Progenitor cell of endocrine pancreas (in vitro differentiated cells): ENCODE results near the gene FAM222B. TPM values are rescaled to one million over a fixed set of nuclear protein-coding genes. Genes with fewer than 3 reads are reported as not detected.
A peak's percentile ranks its signal among the peaks of the same experiment; 100 is the strongest.

Experiments
- DNase-seq: peaks from one replicate; pipeline ENCODE4 v3.0.0; 2021; ENCODE audit warnings: low spot score; ENCODE audit not compliant: unreplicated experiment
- H3K27ac Mint-ChIP-seq: 2 replicates; pipeline ENCODE4 v1.8.0; 2021; ENCODE audit warnings: mild to moderate bottlenecking, moderate library complexity, mixed read lengths
- H3K27me3 Mint-ChIP-seq: 2 replicates; pipeline ENCODE4 v1.8.0; 2021; ENCODE audit warnings: mixed read lengths
- H3K36me3 Mint-ChIP-seq: 2 replicates; pipeline ENCODE4 v1.8.0; 2022; ENCODE audit warnings: mixed read lengths; ENCODE audit not compliant: insufficient read depth
- H3K4me1 Mint-ChIP-seq: 2 replicates; pipeline ENCODE4 v1.8.0; 2021; ENCODE audit warnings: low read depth, mixed read lengths
- H3K4me3 Mint-ChIP-seq: 2 replicates; pipeline ENCODE4 v1.8.0; 2021; ENCODE audit warnings: low read depth, mild to moderate bottlenecking, moderate library complexity, mixed read lengths
- H3K9me3 Mint-ChIP-seq: 2 replicates; pipeline ENCODE4 v1.8.0; 2021; ENCODE audit warnings: low read depth, mixed read lengths
- CTCF ChIP-seq: fragments of 200-600 bp; sonication (generic); IDR thresholded peaks from one replicate; pipeline ENCODE4 v1.5.0; 2021; ENCODE audit warnings: antibody characterized with exemption, mild to moderate bottlenecking; ENCODE audit not compliant: unreplicated experiment
- total RNA-seq: library from RNA; stranded (reverse); gene quantifications from 2 replicates; pipeline ENCODE4 v1.2.1, GENCODE V29; 2021

FAM222B gene
- total RNA-seq, 1 donor from 2014 or later = 58.7 TPM

- TF ChIP-seq CTCF = no peak
- peak; percentile 26 for DNase-seq
- Mint-ChIP-seq H3K36me3 (peaks cover 35% of the 10 kb centered on the region), H3K4me3 (peak overlapping the region; percentile 78), H3K27ac (peak overlapping the region; percentile 96), H3K9me3 (no peaks in the 10 kb centered on the region), H3K27me3 (no peaks in the 10 kb centered on the region), H3K4me1 (peaks cover 39% of the 10 kb centered on the region)
Observed at GRCh38 chr17:28716740-28717577, 125.6 kb downstream of the FAM222B start.

GRCh38 chr17:28715217-28715616, 127.4 kb downstream of the FAM222B start:
- TF ChIP-seq CTCF = no peak
- DNase-seq = no peak
- Mint-ChIP-seq H3K9me3 (no peaks in the 10 kb centered on the region), H3K36me3 (peaks cover 22% of the 10 kb centered on the region), H3K4me3 (peak overlapping the region; percentile 78), H3K27ac (no peak overlapping the region), H3K27me3 (no peaks in the 10 kb centered on the region), H3K4me1 (peaks cover 30% of the 10 kb centered on the region)

- Mint-ChIP-seq H3K36me3 (peaks cover 19% of the 10 kb centered on the region), H3K27me3 (no peaks in the 10 kb centered on the region), H3K27ac (no peak overlapping the region), H3K4me1 (peaks cover 26% of the 10 kb centered on the region), H3K9me3 (no peaks in the 10 kb centered on the region), H3K4me3 (peak overlapping the region; percentile 45)
- TF ChIP-seq CTCF = no peak
- no peak for DNase-seq
Observed at GRCh38 chr17:28714281-28714680, 128.3 kb downstream of the FAM222B start.

- no peaks in the 10 kb centered on the region for H3K27me3 Mint-ChIP-seq
- peak overlapping the region; percentile 86 for H3K27ac Mint-ChIP-seq
- H3K4me1 Mint-ChIP-seq = peaks cover 19% of the 10 kb centered on the region
Observed at GRCh38 chr17:28712705-28713415, 129.7 kb downstream of the FAM222B start.

More at GRCh38 chr17:28712705-28713415, 129.7 kb downstream of the FAM222B start:
- Mint-ChIP-seq H3K36me3 (peaks cover 19% of the 10 kb centered on the region), H3K4me3 (peak overlapping the region; percentile 95), H3K9me3 (no peaks in the 10 kb centered on the region)
- DNase-seq = no peak
- no peak for TF ChIP-seq CTCF
